Stimulated activated CD4-positive, alpha-beta T cell treated with anti-CD3 and anti-CD28 coated beads, Interleukin-4, amount 100 ng/mL, for 4 hours (primary cell): ENCODE results near the gene NOP9.
"Not testable (repeated sequence)": the region's sequence is repeated elsewhere in the genome, so short reads cannot be mapped to it uniquely, and the experiment has no call there.

Experiments used
- DNase-seq, 2 experiments: peaks; one replicate each; pipeline ENCODE4 v3.0.0-alpha.2; 2020

Gene NOP9

DNA sequence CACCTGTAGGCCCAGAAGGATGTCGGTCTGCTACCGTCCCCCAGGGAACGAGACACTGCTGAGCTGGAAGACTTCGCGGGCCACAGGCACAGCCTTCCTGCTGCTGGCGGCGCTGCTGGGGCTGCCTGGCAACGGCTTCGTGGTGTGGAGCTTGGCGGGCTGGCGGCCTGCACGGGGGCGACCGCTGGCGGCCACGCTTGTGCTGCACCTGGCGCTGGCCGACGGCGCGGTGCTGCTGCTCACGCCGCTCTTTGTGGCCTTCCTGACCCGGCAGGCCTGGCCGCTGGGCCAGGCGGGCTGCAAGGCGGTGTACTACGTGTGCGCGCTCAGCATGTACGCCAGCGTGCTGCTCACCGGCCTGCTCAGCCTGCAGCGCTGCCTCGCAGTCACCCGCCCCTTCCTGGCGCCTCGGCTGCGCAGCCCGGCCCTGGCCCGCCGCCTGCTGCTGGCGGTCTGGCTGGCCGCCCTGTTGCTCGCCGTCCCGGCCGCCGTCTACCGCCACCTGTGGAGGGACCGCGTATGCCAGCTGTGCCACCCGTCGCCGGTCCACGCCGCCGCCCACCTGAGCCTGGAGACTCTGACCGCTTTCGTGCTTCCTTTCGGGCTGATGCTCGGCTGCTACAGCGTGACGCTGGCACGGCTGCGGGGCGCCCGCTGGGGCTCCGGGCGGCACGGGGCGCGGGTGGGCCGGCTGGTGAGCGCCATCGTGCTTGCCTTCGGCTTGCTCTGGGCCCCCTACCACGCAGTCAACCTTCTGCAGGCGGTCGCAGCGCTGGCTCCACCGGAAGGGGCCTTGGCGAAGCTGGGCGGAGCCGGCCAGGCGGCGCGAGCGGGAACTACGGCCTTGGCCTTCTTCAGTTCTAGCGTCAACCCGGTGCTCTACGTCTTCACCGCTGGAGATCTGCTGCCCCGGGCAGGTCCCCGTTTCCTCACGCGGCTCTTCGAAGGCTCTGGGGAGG lies 11.3 kb downstream of the NOP9 start, which contains the start of gene LTB4R:
Gene LTB4R (plus strand): TSS at position 857 of the 959 bp plus-strand sequence. CDS start 4,150 bp downstream, outside the sequence.
- peak; percentile 51 to 52 for DNase-seq

DNA sequence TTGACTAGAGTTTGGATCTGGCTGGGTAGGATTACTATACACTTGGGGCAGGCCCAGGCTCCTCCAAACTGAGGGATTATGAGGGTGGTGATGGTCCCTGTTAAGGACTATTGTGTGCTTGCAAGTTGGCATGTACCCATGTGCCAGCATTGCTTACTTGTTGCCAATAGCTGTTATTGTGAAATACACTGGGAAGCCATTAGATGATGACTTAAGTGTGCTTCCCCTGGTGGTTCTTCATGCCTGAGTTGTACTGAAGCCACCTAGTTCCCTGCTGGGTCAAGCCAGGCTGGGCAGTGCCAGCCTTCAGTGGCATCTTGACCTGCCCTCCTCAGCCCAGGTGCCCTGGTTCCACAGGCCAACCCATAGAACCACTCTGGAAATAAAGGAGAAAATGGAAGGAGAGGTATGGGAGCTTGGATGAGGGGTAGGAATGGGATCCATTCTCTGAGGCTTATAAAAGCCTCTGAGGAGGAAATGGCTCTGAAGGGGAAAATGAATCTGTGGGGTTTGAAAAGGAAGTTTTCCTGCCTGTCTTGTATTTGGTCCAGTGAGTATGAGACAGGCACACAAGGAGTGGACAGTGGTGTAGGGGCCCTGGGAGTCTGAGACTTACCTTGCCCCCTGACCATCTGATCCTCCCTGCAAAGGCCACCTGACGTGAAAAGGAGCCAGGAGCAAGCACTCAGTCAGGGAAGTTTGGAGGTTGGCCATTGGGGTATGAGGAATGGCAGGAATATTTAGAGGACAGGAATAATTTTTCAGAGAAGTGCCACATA lies 12.4 kb downstream of the NOP9 start:
- DNase-seq, result no peak

DNA sequence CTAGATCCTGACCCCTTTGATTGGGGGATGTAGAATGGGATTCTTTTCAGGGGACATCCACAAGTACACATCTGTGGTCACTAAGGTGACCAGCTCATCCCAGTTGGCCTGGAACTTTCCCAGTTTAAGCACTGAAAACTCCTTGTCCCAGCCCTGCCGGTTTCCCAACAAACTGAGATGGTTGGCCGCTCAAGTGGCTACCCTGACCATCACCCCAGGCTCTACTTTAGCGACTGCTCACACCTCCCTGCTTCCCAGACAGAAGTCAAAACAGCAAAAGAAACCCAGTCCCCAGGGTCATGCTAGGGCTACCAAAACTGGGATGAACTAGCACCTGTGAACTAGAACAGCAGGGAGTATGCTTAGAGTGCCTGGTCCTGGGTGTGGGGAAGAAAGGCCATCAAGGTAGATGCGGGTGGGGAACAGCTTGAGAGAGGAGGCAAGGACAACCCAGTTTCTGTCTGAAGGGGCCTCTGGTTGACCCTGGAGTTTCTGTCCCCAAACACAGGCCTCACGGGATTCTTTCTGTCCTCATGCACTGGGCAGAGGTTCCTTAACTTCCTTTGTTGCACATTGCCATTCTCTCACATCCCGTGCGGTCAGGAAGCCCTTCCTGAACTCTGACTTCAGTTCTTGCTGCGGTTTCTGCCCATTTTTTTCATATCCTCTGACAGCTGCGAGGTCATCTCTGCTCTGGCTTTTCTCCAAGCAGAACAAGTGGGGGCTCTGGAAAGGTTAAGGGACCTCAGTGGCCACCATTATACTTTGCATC lies 13.3 kb downstream of the NOP9 start:
- DNase-seq, result no peak

DNA sequence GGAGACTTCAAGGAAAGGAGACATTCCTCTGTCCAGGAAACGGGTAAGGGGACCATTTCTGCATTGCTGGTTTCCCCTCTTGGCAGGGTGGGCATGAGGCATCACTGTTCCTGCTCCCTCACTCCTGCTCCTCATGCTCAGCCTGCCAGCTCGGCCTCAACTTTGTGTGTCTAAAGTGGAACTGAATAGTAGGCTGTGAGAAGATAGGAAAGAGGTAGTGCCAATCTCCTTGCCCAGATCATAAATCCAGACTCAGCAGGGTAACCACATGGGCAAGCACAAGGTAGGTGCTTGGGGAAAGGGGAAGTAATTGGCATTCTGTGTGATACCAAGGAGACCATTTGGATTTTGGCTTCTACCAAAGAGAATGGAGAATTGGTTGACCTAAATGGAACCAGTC lies 14.3 kb downstream of the NOP9 start:
- no peak for DNase-seq

DNA sequence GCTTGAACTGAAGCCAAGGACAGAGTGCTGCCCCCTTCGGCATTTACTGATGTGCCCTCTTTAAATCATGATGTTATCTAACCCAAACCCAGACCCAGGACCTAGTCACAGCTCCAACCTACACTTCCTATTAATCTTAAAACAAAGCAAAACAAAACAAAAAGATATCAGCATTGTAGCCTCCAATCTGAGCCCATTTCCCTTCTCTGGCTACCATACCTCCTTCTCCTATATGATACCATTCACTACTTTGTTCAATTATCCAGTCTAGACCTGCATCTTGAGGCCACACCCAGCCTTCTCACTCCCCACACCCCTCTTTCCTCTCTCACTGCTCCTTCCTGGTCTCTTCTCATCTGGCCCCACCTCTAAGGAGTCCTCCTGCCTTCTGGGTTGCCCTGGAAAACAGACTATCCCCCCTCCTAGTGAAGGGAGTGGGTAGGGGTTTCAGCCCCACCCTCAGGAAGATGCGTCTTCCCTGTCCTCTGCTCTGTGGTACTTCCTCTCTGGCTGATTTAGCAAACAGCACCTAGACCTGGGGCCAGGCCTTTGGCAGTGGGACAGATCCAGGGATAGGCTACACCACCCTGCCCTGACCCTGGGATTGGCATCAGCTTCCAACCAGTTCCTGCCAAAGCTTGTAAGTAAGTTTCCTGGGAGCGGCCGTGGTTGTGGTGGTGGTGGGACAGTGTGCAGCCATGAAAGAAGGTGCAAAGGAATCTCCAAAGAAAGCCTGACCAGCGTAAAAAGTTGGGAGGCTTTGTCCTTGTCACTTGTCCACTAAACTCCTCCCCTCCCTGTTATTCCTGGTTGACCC lies 14.9 kb downstream of the NOP9 start:
- no peak for DNase-seq

DNA sequence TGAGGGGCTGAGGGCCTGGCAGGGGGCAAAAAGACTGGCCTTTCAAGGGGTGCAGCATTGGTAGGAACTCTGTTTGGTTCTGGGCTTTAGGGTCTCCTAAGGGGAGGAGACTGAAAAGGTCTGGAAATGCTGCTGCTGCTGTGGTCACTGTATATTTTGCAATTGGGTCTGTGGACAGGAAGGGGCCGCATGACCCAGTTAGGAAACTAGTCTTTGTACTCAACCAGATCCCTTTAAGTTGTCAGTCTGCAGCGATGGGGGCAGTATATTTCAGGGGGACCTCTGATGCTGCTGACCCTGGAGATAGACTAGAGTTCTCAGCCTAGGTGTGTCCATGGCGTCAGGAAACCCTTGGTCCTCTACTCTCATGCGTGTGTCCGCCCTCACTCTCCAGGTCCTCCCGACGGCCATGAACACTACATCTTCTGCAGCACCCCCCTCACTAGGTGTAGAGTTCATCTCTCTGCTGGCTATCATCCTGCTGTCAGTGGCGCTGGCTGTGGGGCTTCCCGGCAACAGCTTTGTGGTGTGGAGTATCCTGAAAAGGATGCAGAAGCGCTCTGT lies 15.7 kb downstream of the NOP9 start:
- no peak for DNase-seq

DNA sequence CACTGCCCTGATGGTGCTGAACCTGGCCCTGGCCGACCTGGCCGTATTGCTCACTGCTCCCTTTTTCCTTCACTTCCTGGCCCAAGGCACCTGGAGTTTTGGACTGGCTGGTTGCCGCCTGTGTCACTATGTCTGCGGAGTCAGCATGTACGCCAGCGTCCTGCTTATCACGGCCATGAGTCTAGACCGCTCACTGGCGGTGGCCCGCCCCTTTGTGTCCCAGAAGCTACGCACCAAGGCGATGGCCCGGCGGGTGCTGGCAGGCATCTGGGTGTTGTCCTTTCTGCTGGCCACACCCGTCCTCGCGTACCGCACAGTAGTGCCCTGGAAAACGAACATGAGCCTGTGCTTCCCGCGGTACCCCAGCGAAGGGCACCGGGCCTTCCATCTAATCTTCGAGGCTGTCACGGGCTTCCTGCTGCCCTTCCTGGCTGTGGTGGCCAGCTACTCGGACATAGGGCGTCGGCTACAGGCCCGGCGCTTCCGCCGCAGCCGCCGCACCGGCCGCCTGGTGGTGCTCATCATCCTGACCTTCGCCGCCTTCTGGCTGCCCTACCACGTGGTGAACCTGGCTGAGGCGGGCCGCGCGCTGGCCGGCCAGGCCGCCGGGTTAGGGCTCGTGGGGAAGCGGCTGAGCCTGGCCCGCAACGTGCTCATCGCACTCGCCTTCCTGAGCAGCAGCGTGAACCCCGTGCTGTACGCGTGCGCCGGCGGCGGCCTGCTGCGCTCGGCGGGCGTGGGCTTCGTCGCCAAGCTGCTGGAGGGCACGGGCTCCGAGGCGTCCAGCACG lies 16.4 kb downstream of the NOP9 start:
- no peak for DNase-seq

DNA sequence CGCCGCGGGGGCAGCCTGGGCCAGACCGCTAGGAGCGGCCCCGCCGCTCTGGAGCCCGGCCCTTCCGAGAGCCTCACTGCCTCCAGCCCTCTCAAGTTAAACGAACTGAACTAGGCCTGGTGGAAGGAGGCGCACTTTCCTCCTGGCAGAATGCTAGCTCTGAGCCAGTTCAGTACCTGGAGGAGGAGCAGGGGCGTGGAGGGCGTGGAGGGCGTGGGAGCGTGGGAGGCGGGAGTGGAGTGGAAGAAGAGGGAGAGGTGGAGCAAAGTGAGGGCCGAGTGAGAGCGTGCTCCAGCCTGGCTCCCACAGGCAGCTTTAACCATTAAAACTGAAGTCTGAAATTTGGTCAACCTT lies 16.9 kb downstream of the NOP9 start:
- no peak for DNase-seq

DNA sequence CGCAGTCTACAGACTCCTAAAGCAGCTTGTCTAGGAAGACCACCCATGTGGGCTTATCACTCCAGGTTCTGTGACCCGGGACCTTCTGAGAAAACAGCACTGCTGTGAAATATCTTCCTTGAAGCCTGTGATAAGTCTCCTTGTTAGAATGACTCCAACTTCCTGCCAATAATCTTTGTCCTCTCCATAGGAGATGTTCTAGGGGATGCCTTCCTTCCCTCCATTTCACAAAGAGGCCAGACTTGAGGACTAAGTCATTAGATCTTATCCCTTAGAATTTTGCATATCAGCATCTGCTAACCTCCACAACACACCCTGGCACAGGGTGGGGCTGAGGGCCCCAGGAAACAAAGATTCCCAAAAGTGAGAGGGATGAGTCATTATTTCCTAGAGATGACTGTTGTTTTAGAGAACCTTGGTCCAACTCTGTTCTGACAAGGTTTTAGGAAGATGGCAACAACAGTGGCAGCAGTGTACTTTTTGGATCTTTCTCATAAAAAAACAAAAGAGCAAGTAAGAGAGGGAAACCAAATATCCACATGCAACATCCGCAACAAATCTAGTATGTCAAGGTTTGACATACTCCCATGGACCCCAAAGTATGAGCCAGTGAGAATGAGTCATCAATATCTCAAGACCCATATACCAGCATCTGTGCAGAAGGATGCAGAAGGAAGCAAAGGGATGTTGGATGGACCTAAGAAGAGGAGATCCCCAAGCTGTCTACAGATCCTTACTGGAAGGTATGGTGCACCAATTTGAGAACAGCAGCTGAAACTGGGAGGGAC lies 17.7 kb downstream of the NOP9 start:
- no peak for DNase-seq

DNA sequence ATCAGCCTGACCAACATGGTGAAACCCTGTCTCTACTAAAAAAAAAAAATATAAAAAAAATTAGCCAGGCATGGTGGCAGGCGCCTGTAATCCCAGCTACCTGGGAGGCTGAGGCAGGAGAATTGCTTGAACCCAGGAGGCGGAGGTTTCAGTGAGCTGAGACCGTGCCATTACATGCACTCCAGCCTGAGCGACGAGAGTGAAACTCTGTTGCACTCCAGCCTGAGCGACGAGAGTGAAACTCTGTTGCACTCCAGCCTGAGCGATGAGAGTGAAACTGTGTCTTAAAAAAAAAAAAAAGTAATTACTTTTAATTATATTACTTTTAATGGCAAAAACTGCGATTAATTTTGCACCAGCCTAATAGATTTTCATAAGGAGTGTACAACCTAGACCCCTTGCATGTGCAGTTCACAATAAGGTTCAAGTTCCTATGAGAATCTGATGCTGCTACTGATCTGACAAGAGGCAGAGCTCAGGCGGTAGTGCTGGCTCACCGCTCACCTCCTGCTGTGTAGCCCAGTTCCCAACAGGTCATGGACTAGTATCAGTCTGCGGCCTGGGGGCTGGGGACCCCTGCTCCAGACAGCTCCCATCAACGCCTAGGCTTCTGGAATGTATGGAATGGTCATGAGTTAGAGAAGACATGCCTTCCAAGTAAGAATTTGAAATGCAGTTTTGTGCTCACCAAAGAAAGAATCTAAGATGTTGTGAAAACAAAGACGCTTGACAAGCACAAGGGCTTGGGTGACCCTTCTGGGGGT lies 21.7 kb downstream of the NOP9 start:
- no peak for DNase-seq

DNA sequence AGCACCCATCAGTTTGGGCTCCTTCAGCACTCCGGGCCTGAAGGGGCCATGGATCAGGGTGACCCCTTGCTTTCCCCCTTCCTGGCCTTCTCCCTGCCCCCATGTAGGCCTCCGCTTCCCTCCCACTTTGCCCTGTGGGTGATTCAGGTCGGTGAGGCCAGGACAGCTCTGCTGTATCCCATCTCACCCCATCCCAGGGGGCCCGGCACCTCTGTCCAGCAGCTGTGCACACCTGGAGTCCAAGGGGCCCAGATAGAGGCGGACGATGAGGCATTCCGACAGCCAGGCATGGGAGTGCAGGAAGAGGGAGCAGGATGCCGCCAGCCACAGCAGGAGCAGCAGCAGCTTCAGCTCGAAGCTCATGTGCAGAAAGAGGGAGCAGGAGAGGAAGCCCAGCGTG lies 23.0 kb downstream of the NOP9 start:
- no peak for DNase-seq

DNA sequence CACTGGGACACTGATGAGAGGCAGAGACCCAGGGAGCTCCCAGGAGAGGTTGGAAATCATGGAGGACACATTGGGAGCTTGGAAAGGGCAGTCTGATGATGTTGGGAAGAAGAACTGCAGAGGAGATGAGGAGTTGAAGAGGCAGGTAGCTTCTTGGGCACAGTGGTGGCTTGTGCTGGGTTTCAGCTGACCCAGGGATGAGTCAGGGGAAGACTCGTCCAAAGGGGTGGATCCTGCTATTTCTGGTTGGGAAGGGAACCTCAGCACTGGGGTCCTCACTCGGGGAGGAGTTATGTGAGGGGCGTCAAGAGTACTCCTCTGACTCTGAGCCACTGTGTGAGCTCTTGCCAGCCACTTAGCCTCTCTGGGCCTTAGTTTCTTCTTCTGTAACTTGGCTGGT lies 23.7 kb downstream of the NOP9 start:
- DNase-seq, result no peak

DNA sequence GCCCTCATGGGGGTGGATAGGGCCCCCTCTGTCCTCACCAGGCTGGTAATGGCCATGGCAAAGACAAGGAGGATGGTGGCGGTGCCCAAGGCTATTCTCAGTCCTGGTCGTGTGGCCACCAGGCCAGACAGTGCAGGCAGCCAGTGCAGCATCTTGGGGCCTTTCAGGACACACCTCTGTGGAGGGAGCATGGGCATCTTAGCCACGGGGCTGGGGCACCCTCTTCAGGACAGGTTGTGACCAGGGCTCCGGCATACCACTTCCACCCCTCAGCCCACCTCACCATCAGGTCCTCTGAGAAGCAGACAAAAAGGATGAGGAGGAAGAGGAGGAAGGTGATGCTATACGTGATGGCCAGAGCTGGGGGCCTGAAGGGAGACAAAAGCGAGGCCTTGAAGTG lies 24.4 kb downstream of the NOP9 start:
- no peak for DNase-seq

DNA sequence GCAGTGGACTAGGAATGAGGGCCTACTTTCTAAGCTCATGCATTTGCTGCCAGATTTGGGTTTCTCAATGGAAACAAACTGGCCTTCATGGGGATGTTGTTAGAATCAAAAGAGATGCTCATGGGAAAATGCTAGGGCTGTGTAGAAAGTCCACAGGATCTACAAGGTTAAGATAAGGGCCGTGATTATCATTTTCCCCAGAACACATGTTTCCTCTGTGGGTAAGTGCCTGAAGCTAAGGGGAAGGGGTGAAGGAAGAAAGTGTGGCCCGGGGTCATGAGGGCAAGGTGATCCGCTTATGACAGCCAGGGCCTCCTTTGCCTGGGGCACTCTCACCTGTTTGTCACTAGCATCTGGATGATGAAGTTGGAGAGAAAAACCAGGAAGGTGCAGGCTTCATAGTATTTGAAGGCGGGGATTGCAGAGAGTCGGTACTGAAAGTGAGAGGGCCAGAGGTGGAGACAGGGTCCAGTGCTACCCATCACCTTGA lies 25.4 kb downstream of the NOP9 start:
- DNase-seq, result no peak

DNA sequence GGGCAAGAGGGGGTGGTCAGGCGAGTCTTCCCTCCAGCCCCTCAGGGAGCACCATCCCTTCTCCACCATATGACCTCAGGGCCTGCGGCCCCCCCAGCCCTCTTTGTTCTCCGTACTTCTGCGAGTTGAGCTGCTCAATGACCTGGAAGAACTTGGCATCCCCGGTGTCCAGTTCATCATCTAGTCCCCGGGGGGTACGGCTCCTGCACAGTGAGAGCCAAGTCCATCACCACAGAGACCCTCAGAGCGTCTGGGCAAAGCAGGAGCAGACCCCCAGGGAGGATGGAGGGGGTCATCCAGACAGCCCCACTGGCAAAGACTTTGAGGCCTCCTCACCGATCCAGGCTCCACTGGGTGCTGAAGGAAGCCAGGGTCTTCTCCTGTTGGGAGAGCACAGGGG lies 26.3 kb downstream of the NOP9 start:
- DNase-seq, result no peak

DNA sequence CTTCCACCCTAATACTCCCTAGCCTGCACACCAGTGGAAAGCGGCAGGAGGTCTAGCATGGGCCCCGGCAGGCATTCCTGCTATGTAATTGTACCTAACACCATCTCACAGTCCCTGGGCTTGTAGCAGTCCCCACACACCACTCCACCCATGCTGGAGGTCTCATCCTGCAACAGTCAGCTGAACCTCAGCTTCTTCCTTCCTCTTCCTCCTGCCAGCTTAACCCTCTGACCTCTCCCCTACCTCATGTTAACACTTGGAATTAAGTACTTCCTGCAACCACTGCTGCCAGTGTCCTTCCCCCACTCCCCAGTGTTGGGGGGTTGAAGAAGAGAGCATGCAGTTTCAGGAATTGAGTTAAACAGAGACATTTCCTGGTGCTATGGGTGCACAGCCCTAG lies 27.7 kb downstream of the NOP9 start:
- no peak for DNase-seq

DNA sequence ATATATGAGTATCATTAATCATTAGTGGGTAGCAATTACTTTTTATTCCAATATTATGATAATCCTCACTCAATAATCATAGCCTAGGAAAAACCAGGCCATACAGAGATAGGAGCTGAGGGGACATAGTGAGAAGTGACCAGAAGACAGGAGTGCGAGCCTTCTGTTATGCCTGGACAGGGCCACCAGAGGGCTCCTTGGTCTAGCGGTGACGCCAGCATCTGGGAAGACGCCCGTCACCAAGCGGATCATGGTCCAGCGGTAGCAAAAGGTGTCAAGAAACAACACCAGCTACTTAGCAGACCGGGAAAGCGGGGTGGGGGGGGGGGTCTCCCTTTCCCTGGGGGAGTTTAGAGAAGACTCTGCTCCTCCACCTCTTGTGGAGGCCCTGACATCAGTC lies 28.3 kb downstream of the NOP9 start:
- DNase-seq, result not testable (repeated sequence)

DNA sequence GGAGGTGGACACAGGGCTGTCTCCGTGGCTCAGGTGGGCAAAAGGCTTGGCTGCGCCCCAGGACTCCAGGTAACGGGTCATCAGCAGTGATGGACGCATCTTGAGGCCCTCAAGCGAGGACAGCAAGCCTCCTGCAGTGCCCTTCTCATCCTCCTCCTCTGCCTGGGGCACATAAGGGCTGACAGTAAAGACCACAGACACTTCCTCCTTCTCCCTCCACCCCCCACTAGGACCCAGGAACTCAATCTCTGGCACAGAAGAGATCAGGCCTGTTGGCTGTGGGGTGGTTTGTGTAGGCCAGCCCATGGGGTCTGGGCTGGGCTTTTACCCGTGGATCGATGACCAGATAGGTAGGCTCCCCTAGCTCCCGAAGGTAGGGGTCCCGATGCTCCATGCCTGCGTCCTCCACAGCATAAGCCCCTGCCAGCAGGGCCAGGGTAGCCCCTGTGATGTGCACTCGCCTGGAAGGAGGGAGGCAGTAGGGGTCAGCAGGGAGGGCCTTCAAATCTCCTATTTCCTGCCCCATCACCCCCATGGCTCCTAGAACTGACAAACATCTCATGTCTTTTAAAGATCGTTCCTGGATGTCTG lies 29.5 kb downstream of the NOP9 start:
- no peak for DNase-seq

DNA sequence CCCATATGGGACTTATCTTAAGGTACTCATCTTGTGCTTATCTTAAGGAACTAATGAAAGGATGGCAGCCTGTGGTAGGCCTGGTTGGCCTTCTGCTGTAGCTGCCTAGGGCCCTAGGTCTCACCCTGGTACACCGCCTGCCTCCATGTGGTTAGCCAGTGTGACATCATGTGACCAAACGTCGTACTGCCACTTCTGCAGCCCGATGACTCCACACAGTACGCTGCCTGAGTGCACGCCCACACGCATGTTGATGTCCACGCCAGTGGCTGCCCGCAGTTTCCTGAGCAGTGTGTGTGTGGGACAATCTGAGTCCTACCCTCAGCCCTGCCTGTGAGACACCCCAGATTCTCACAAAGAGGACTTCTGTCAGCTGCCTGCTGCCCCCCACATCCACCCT lies 30.1 kb downstream of the NOP9 start:
- peak in 1 of 2 experiments; percentile 32 for DNase-seq
